HepG2 (cell line): Measurements from ENCODE around the gene SLC25A11. TPM values are rescaled to one million over a fixed set of nuclear protein-coding genes. Genes with fewer than 3 reads are reported as not detected.

Source experiments
- GFI1 ChIP-seq: sonication (generic); formaldehyde crosslinking; IDR thresholded peaks from 2 replicates; pipeline ENCODE4 v1.5.0; 2020; ENCODE audit warnings: missing genetic modification reagents, mild to moderate bottlenecking, borderline replicate concordance
- GMEB1 ChIP-seq: sonication (generic); formaldehyde crosslinking; IDR thresholded peaks from 2 replicates; pipeline ENCODE4 v1.5.1; 2020; ENCODE audit warnings: missing genetic modification reagents, mild to moderate bottlenecking, borderline replicate concordance
- GTF3A ChIP-seq: sonication (generic); formaldehyde crosslinking; conservative IDR thresholded peaks from 2 replicates; pipeline ENCODE4 v1.4.0; 2020; ENCODE audit warnings: mild to moderate bottlenecking, missing genetic modification reagents
- HCFC1 ChIP-seq: fragments of 150-350 bp; IDR thresholded peaks from 2 replicates; pipeline ENCODE4 v1.6.1; 2014; ENCODE audit warnings: low read depth, low read length
- HIC2 ChIP-seq: sonication (generic); formaldehyde crosslinking; IDR thresholded peaks from 2 replicates; pipeline ENCODE4 v1.9.0; 2022; ENCODE audit warnings: low read depth, missing genetic modification reagents
- HOXA3 ChIP-seq: sonication (generic); formaldehyde crosslinking; IDR thresholded peaks from 2 replicates; pipeline ENCODE4 v1.5.0; 2020; ENCODE audit warnings: missing genetic modification reagents
- ISX ChIP-seq: sonication (generic); formaldehyde crosslinking; conservative IDR thresholded peaks from 2 replicates; pipeline ENCODE4 v1.5.0; 2020; ENCODE audit warnings: missing genetic modification reagents
- JARID2 ChIP-seq: sonication (generic); formaldehyde crosslinking; IDR thresholded peaks from 2 replicates; pipeline ENCODE4 v1.8.1; 2023; ENCODE audit warnings: missing genetic modification reagents, inconsistent platforms; ENCODE audit not compliant: insufficient replicate concordance
- KLF16 ChIP-seq, 2 experiments: sonication (generic) in 1 of 2; formaldehyde crosslinking in 1 of 2; IDR thresholded peaks; 2 replicates each; pipeline versions ENCODE4 v1.6.1 to v1.8.0; 2016 to 2023; ENCODE audit warnings: missing genetic modification reagents in 2 of 2, missing compliant biosample characterization in 1 of 2
- NR2F6 ChIP-seq, 2 experiments: IDR thresholded peaks; 2 replicates each; pipeline ENCODE4 v1.6.1; 2016; ENCODE audit warnings: antibody characterized with exemption in 1 of 2, mild to moderate bottlenecking in 1 of 2
- PAWR ChIP-seq: sonication (generic); formaldehyde crosslinking; IDR thresholded peaks from 2 replicates; pipeline ENCODE4 v1.4.0; 2020; ENCODE audit warnings: missing genetic modification reagents, mild to moderate bottlenecking, borderline replicate concordance
- PHB2 ChIP-seq: fragments of 450-650 bp; IDR thresholded peaks from 2 replicates; pipeline ENCODE4 v1.6.1; 2018; ENCODE audit not compliant: partially characterized antibody
- POLR2G ChIP-seq: fragments of 200-400 bp; formaldehyde crosslinking; IDR thresholded peaks from 2 replicates; pipeline ENCODE4 v1.6.1; 2018; ENCODE audit warnings: mild to moderate bottlenecking, low read depth, low read length, moderate library complexity
- SALL2 ChIP-seq: sonication (generic); formaldehyde crosslinking; IDR thresholded peaks from 2 replicates; pipeline ENCODE4 v1.8.1; 2023; ENCODE audit warnings: mild to moderate bottlenecking, missing genetic modification reagents, inconsistent platforms
- SOX6 ChIP-seq, 2 experiments: fragments of 450-650 bp in 1 of 2; sonication (generic) in 1 of 2; formaldehyde crosslinking in 1 of 2; IDR thresholded peaks; 2 replicates each; pipeline versions ENCODE4 v1.4.0 to v1.6.1; 2017 to 2020; ENCODE audit warnings: antibody characterized with exemption in 1 of 2, mild to moderate bottlenecking in 1 of 2, missing genetic modification reagents in 1 of 2
- THAP7 ChIP-seq: sonication (generic); formaldehyde crosslinking; IDR thresholded peaks from 2 replicates; pipeline ENCODE4 v1.8.1; 2023; ENCODE audit warnings: mild to moderate bottlenecking, missing genetic modification reagents
- TMF1 ChIP-seq: sonication (generic); formaldehyde crosslinking; IDR thresholded peaks from 2 replicates; pipeline ENCODE4 v1.8.1; 2022; ENCODE audit warnings: low read depth, missing genetic modification reagents
- ZFX ChIP-seq: sonication (generic); formaldehyde crosslinking; IDR thresholded peaks from 2 replicates; pipeline ENCODE4 v1.4.0; 2020; ENCODE audit warnings: mild to moderate bottlenecking, low read depth, missing genetic modification reagents, moderate library complexity
- ZKSCAN5 ChIP-seq: sonication (generic); formaldehyde crosslinking; IDR thresholded peaks from 2 replicates; pipeline ENCODE4 v1.5.1; 2020; ENCODE audit warnings: mild to moderate bottlenecking, missing genetic modification reagents
- ZNF251 ChIP-seq: sonication (generic); formaldehyde crosslinking; IDR thresholded peaks from 2 replicates; pipeline ENCODE4 v1.9.0; 2021; ENCODE audit warnings: mild to moderate bottlenecking, missing genetic modification reagents
- ZNF382 ChIP-seq: sonication (generic); formaldehyde crosslinking; IDR thresholded peaks from 2 replicates; pipeline ENCODE4 v1.5.0; 2020; ENCODE audit warnings: missing genetic modification reagents, mild to moderate bottlenecking, borderline replicate concordance
- ZNF441 ChIP-seq: sonication (generic); formaldehyde crosslinking; IDR thresholded peaks from 2 replicates; pipeline ENCODE4 v1.7.0; 2021; ENCODE audit warnings: missing genetic modification reagents, borderline replicate concordance
- ZNF780A ChIP-seq: sonication (generic); formaldehyde crosslinking; IDR thresholded peaks from 2 replicates; pipeline ENCODE4 v1.8.0; 2022; ENCODE audit warnings: mild to moderate bottlenecking, missing genetic modification reagents, moderate library complexity
- polyA plus RNA-seq, 8 experiments: library from polyadenylated mRNA; depleted of rRNA in 3 of 8; stranded (reverse) in 7 of 8; unstranded in 1 of 8; fragments of >200 nt; fragmentation: Illumina TruSeq in 4 of 8; extraction: Trizol in 4 of 8; gene quantifications; 2 replicates each; pipeline versions ENCODE4 v1.2.1 to v1.2.3, GENCODE V29; 2011 to 2016; ENCODE audit warnings: low read depth in 4 of 8, missing spikeins in 1 of 8, mixed read lengths in 1 of 8; ENCODE audit not compliant: insufficient read depth in 1 of 8
- total RNA-seq, 5 experiments: library from RNA; depleted of rRNA; stranded (reverse); fragments of >200 nt; fragmentation: Illumina TruSeq; extraction: Trizol; gene quantifications; 2 replicates each; pipeline ENCODE4 v1.2.3, GENCODE V29; 2016; ENCODE audit warnings: low read depth in 1 of 5

The SLC25A11 gene
- total and polyA plus RNA-seq, 2 of the 13 experiments (the other 11 are each of a cell fraction or from before 2014, with no cell fraction given) = 35.4 to 47.2 TPM

- no peak for TF ChIP-seq GFI1 (CRISPR knock-in tag)
- TF ChIP-seq HOXA3 = no peak
- peak; percentile 19; the same call in 1 of the 2 replicates for TF ChIP-seq SALL2
- peak; percentile 71; the same call in 1 of the 2 replicates for TF ChIP-seq THAP7 (CRISPR knock-in tag)
- TF ChIP-seq PAWR (CRISPR knock-in tag) = no peak
- peak; percentile 62; the same call in 1 of the 2 replicates for TF ChIP-seq ZFX (CRISPR knock-in tag)
- TF ChIP-seq PHB2 = no peak
- peak; percentile 93 for TF ChIP-seq HIC2 (CRISPR knock-in tag)
- TF ChIP-seq JARID2 (CRISPR knock-in tag) = no peak
- peak; percentile 29; the same call in 1 of the 2 replicates for TF ChIP-seq ZNF441 (CRISPR knock-in tag)
- peak; percentile 57 for TF ChIP-seq POLR2G
- TF ChIP-seq SOX6 (IDR thresholded peaks at IDR 0.05) = no peak
- 0 out of 2 replicates have a peak, but pooled peaks have one; percentile 20 for TF ChIP-seq SOX6 (CRISPR knock-in tag; IDR thresholded peaks at IDR 0.05)
- TF ChIP-seq KLF16 (CRISPR knock-in tag; IDR thresholded peaks at IDR 0.05) = no peak; a peak in 1 of 4 replicates
- no peak for TF ChIP-seq GTF3A
- TF ChIP-seq TMF1 (CRISPR knock-in tag) = no peak
- no peak for TF ChIP-seq GMEB1 (CRISPR knock-in tag)
- no peak for TF ChIP-seq ZKSCAN5 (CRISPR knock-in tag)
- TF ChIP-seq ZNF780A (CRISPR knock-in tag) = no peak
- TF ChIP-seq ISX = no peak
- no peak for TF ChIP-seq ZNF251 (CRISPR knock-in tag)
- TF ChIP-seq HCFC1 = no peak
- no peak for TF ChIP-seq ZNF382 (CRISPR knock-in tag)
- peak; percentile 82 for TF ChIP-seq NR2F6 (IDR thresholded peaks at IDR 0.05)
- TF ChIP-seq NR2F6 (CRISPR knock-in tag; IDR thresholded peaks at IDR 0.05) = peak; percentile 85
These were observed 10.9 kb upstream of the SLC25A11 start, which contains the start of gene ENO3 (continued) for GRCh38 chr17:4950746-4951204.
